NCI-H748 treated with DMSO at 0.1 percent for 48 hours (cell line): ENCODE measurements around the gene CYP20A1.
"Not testable (repeated sequence)": the region's sequence is repeated elsewhere in the genome, so short reads cannot be mapped to it uniquely, and the experiment has no call there.

Source experiments
- DNase-seq: peaks from one replicate; lab custom pipeline; 2025; lab: John Stamatoyannopoulos, UW

Gene CYP20A1

GRCh38 chr2:203280428-203281064 lies 41.7 kb downstream of the CYP20A1 start:
- no peak for DNase-seq

GRCh38 chr2:203282101-203282500 lies 43.3 kb downstream of the CYP20A1 start:
- no peak for DNase-seq

DNA sequence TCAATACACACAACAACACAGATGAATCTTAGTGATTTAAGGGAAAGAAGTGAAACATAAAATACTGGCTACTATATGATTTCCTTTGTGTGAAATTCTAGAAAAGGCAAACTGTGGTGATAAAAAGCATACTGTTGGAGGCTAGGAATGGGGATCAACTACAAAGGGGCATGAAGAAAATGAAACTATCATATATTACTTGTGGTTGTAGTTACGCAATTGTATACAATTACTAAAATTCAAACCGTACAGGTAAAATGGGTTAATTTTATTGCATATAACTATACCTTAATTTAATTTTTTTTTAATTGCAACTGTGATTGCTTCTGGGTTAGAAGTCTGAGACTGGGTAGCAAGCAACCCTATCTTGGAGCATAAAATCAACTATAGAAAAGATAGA lies 47.7 kb downstream of the CYP20A1 start:
- DNase-seq: no peak

- no peak for DNase-seq
These were observed 62.8 kb downstream of the CYP20A1 start for GRCh38 chr2:203301667-203302066.

DNA sequence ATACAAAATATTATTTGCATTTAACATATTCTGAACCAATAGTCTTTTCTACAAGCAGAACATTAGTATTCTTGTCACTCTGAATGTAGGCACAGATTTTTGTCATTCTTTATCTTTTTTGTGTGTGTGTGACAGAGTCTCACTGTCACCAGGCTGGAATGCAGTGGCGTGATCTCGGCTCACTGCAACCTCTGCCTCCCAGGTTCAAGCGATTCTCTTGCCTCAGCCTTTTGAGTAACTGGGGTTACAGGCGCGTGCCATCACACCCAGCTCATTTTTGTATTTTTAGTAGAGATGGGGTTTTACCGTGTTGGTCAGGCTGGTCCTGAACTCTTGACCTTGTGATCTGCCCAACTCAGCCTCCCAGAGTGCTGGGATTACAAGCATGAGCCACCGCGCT lies 63.8 kb downstream of the CYP20A1 start:
- not testable (repeated sequence) for DNase-seq

DNA sequence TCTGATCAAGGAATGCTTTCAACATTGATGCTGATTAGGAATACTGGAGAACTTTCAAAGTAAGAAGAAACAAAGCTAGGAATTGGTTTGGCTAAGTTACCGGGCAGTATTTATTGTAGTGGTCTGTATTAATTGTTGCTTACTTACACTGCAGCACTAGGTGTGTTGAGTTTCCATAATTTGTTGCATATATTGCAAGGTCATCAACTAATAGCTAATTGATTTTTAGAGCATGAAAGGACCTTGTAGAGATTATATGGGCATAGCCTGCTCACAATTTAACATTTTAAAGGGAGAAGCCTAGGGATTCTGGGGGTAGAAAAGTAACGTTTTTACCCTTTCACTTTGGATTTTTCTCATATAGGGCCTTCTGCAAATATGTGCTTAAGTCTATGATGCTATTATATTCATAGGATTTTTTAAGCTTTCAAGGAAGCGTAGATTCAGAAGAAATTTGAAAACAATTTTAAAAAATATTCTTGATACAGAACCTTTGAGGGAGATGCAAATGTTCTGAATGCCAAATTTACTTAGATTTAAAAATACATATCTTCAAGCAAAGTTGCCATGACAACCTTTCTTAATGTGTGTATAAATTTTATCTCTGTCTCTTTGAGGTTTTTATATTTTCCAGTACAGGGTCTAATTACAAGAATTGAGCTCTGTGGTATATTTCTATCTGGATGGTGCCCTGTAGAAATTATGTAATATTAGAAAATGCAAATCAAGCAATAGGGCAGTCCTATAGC lies 72.0 kb downstream of the CYP20A1 start:
- no peak for DNase-seq

DNA sequence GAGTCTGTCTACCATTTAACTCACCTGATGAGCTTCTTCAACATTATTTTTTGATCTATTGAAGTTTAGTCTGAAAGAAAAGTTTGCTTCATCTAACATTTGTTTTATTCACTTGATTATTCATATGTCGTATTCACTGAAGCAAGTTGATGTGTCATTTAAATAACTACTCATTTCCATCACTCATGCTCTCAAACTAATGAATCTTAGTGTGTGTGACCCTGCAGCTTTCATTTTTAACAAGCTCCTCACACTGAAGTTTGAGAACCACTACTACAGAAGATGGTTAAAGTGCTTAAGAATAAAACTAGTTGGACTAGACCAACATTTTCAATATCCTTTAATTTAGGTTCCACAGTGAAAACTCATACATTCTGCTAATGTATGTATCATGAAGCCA lies 87.5 kb downstream of the CYP20A1 start:
- DNase-seq: no peak

DNA sequence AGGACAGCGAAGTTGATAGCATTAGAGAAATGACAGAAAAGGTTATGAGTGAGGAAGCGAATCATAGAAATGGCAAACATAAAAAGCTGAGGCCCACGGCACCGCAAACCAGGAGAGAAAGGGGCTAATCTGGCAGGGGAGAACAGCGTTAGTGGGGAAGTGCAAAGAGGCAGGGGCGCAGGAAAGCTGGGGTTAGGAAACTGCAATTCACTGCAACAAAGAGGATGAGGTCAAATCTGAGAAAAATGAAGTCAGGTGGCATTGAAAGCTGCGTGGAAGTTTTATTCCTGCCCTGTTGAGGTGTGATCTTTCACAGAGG lies 88.7 kb downstream of the CYP20A1 start:
- DNase-seq: peak; percentile 77

DNA sequence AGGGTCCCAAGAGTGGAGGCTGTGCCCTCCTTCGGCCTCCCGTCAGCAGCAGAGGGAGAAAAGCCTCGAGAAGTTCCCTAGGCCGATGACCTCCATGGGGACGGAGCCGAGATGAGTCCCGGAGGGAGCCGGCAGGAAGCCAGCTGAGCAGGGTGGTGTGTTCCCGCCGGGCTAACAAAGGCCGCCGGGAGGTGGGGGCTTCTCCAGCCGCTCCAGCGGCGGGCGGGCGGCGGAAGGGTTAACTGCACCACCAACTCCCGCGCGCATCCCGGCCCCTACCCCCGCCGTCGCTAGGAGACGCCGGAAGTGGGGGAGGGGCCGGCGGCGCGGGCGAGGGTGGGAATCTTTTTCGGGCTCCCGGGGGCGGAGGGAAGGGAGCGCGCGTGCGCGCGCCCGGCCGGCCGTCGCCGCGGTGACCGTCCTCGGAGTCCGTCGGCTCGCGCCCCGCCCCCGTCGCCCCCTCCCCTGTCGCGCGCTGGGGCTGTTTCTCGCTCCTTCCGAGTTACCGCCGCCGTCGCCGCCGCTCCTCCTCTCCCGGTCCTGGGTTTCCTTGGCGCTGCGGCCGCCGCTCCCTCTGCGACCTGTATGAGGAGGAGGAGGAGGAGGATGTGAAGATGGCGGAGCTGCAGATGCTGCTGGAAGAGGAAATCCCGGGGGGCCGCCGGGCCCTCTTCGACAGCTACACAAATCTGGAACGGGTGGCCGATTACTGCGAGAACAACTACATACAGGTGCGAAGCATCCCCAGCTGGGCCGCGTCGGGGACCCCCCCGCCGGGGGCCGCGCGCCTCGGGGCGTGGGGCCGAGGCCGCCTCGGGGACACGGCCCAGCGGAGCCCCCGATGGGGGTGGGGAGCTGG lies 89.3 kb downstream of the CYP20A1 start, which contains the start of gene ABI2:
Gene ABI2, plus strand, starts transcription at position 494 of the 859 bp plus-strand sequence. Its CDS starts 121 bp downstream, at position 615.
- DNase-seq: peak; percentile 91

DNA sequence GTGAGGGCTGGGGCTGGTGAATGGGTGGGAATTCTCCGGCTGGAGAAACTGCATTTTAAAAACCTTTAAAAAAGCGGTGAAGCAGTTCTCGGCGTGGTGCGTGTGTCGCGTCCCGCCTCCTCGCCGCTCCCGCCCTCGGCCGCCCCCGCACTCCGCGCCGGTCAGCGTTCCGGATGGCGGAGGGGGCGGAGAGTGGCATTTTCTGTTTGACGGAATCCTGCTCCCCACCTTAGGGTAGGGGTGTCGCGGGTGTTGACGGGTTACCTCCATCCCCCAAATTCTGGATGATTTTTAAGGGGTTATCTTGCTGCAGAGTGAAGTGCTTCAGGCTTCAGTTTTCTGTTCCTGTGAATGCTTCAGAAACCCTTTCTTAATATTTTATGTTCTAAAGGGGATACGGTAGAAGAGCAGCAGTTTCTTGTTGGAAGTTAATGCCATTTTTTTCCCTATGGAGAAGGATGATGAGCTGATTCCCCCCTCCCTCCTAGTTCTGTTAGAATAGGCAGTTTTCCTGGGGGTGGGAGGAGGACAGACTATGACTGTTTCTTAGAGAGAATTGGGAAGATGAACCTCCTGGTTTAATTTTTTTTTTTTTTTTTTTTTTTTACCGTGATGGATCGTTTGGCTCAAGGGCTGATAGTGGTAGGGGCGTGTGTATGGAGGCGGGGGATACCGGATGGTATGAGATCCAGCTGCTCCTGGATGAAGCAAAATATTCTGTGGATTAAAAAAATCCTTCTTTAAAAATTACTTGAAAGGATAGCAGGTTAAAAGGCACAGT lies 90.1 kb downstream of the CYP20A1 start:
- DNase-seq: peak; percentile 57

DNA sequence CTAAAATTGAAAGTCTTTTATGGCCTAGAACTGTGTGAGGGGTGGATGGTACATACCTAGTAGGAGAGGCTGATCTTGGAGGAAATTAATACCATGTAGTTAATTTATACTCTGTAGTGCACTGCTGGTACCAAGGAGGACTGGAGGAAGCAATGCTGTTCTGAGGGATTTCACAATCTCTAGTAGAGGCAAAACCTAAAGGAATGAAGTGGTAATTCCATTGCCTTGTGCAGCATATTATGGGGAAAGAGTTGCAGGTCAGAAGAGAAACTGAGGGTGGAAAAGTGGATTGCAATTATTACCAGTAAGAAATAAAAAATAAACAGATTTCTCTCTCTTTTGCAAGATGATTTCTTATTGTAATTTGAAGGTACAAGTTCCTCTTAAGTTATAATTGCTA lies 91.6 kb downstream of the CYP20A1 start:
- DNase-seq: no peak

GRCh38 chr2:203338322-203338721 lies 99.5 kb downstream of the CYP20A1 start:
- no peak for DNase-seq

DNA sequence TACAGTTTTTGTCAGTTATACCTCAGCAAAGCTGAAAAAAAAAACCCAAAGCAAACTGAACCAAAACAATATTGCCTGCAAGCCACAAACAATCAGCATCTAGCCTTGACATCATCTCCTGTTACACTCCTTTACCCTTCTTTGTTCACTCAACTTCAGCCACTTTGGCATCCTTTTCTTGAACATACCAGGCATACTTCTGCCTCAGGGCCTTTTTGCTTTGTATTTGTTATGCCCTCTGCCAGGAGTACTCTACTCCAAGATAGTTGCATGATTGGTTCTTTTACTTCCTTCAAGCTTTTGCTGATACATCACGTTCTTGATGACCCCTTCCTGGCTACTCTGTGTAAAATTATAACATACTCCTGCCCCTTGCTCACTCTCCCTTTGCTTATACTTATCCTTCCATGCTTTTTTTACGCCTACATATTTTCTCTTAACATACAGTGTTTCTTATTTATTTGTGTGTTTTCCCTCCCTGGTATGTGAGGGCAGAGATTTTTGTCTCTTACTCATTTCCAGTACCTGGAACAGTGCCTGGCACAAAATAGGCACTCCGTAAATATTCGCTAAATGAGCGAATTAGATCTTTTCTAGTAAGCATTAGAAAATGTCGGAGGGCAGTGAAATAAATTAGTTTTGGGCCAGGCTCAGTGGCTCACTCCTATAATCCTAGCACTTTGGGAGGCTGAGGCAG lies 102.1 kb downstream of the CYP20A1 start:
- no peak for DNase-seq

DNA sequence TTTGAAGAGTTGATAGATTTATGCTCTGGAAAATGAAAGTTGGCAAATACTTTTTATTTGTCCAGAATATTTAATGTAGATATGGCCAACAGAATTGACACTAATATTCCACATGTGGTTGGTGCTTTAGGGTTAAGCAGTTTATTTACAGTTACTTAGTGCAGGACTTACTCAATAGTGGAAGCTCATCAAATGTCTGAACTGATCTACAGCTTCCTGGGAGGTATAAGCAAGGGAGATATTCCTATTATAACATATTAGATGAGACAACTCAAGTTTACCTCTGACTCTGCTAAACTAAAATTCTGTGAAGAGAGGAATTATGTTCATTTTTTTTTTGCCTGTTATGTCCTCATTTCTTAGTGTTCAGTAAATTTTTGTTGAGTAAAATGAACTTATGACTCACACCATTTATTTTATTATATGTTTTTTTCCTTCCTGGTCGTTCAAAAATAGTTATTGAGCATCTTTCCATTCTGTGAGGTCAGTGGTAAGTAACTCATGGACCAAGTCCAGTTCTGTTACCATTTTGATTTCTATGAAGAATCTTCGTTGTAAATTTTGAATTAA lies 103.0 kb downstream of the CYP20A1 start:
- DNase-seq: no peak

DNA sequence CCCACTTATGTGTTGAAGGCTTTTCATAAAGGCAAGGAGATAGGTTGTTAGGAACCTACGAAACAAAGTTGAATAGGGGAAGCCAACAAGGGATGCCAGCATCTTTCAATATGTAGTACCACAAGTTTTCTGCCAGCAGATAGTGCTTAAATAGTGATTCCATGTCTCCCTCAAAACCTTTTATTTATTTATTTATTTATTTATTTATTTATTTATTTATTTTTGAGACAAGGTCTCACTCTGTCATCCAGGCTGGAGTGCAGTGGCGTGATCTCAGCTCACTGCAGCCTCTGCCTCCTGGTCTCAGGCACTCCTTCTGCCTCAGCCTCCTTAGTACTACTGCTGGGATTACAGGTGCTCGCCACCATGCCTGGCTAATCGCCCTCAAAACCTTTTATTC lies 103.6 kb downstream of the CYP20A1 start:
- DNase-seq: not testable (repeated sequence)

DNA sequence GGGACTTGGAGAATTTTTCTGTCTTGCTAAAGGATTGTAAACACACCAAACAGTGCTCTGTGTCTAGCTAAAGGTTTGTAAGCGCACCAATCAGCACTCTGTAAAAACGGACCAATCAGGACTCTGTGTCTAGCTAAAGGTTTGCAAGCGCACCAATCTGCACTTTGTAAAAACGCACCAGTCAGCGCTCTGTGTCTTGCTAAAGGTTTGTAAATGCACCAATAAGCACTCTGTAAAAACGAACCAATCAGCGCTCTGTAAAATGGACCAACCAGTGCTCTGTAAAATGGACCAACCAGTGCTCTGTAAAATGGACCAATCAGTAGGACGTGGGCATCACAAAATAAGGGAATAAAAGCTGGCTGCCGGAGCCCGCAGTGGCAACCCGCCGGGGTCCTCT lies 105.8 kb downstream of the CYP20A1 start:
- no peak for DNase-seq

DNA sequence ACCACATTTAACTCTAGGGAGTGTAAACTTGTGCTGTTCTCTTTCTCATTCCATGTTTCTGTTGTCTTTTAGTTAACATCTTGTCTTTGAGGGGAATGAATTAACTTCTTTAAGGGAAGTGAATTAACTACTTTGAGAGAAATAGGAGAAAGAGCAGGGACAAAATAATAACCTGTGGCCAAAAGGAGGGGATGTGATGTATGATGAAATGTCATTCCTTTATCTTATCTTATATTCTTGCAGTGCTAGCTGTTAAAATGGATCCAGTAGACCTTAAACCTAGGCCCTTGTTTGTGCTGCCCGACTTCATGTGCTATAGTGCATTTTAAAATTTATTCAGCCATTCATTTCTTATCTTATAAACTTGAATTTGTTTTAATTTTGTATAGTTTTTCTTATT lies 107.8 kb downstream of the CYP20A1 start:
- DNase-seq: no peak

- DNase-seq: no peak
These were observed 108.6 kb downstream of the CYP20A1 start for GRCh38 chr2:203347375-203347774.

DNA sequence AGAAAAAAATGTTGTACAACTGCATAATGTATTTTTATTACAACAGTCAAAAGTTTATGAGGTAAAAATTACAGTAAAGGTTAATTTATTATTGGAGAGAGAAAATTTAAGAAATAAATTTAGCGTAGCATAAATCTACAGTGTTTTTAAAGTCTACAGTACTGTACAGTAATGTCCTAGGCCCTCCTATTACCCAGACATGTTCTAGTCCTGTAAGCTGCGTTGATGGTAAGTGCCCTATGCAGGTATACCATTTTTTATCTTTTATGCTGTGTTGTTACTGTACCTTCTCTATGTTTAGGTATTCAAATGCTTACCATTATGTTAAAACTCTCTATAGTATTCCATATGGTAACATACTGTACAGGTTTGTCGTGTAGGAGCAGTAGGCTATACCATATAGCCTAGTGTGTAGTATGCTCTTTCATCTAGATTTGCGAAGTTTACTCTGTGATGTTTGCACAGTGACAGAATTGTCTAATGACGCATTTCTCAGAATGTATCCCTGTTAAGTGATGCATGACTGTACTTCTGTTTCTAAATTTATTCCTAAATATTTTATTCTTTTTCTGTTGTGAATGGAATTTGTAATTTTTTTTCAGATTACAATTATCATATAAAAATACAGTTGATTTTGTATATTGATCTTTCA lies 113.9 kb downstream of the CYP20A1 start:
- DNase-seq: no peak

DNA sequence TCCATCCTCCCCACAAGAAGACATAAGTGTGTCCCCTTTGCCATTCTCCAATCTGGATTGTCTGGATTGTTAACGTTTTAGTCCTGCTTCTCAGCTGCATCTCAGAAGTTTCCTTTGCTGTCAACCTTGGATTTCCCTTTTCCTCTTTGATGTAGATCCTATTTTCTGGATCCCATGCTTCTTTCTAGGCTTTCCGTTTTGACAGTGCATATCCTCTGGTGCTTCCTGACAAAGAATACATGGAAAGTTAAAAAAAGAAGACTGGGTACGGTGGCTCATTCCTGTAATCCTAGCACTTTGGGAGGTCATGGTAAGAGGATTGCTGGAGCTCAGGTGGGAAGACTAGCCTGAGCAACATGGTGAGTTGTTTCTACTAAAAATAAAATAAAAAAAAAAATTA lies 116.1 kb downstream of the CYP20A1 start:
- DNase-seq: no peak
